ENCODE measurements around the gene LIMS3. TPM values are rescaled to one million over a fixed set of nuclear protein-coding genes. Genes with fewer than 3 reads are reported as not detected.
"Not testable (repeated sequence)": the region's sequence is repeated elsewhere in the genome, so short reads cannot be mapped to it uniquely, and the experiment has no call there.

The LIMS3 gene, protein sequence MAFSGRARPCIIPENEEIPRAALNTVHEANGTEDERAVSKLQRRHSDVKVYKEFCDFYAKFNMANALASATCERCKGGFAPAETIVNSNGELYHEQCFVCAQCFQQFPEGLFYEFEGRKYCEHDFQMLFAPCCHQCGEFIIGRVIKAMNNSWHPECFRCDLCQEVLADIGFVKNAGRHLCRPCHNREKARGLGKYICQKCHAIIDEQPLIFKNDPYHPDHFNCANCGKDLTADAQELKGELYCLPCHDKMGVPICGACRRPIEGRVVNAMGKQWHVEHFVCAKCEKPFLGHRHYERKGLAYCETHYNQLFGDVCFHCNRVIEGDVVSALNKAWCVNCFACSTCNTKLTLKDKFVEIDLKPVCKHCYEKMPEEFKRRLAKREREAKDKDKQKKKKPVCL
- 6.0 TPM for polyA plus RNA-seq (ENCODE audit: insufficient read length)

- DNase-seq (ENCODE audit: low read depth), result not testable (repeated sequence)
These were observed at the start of gene LIMS3 for GRCh38 chr2:109898462-109899336. Gene LIMS3, plus strand, starts transcription at chr2:109898688. Its CDS starts 41 bp downstream, at chr2:109898729.

GRCh38 chr2:109871129-109871751 lies 27.2 kb upstream of the LIMS3 start:
- DNase-seq (ENCODE audit: low read depth), result not testable (repeated sequence)

DNA sequence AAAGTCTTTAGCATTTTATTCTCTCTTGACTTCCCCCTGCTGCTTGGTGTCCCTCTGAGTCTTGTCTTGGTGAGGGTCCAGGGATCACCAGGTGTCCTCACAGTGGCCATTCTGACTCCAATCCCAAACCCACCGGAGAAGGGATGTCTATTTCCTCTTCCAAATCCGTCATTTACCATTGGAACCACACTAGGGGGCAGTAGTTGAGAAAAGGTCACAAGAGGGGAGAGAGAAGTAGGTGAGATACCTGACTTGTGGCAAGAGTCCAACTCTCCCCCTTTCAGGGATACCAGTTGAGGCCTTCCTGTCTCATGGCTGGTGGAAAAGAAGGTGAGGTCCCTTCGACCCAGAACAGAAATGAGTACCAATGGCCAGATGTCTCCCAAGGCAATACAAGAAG lies 21.9 kb upstream of the LIMS3 start:
- not testable (repeated sequence) for DNase-seq (ENCODE audit: low read depth)

GRCh38 chr2:109882112-109882511 lies 16.4 kb upstream of the LIMS3 start:
- not testable (repeated sequence) for DNase-seq (ENCODE audit: low read depth)

- DNase-seq (ENCODE audit: low read depth), result not testable (repeated sequence)
These were observed 10.1 kb upstream of the LIMS3 start for GRCh38 chr2:109888414-109888813.

- DNase-seq (ENCODE audit: low read depth), result not testable (repeated sequence)
These were observed 8.6 kb upstream of the LIMS3 start for GRCh38 chr2:109889909-109890308.

DNA sequence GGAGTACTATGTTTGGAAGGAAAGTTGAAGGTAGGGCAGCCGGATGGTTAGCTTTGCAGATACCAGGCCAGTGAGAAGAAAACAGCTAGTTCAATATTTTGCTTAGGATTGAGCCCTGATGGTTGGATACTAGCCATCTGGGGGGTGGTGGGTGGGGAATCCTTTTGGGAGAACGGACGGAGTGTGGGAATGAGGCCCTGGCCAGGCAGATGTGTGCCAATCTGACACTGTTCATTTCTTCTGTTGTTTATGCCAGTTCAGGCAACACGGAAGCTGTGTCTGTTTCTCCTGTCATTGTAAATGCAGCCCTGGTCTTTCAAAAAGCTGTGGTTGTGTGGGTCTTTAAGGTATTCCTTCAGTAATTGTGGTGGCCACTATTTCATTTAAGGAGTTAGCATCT lies 7.5 kb upstream of the LIMS3 start:
- not testable (repeated sequence) for DNase-seq (ENCODE audit: low read depth)

- DNase-seq (ENCODE audit: low read depth), result not testable (repeated sequence)
These were observed 4.8 kb upstream of the LIMS3 start for GRCh38 chr2:109893736-109894135.

- not testable (repeated sequence) for DNase-seq (ENCODE audit: low read depth)
These were observed 4.3 kb upstream of the LIMS3 start for GRCh38 chr2:109894141-109894540.

- not testable (repeated sequence) for DNase-seq (ENCODE audit: low read depth)
These were observed 3.2 kb upstream of the LIMS3 start for GRCh38 chr2:109895090-109895869.

DNA sequence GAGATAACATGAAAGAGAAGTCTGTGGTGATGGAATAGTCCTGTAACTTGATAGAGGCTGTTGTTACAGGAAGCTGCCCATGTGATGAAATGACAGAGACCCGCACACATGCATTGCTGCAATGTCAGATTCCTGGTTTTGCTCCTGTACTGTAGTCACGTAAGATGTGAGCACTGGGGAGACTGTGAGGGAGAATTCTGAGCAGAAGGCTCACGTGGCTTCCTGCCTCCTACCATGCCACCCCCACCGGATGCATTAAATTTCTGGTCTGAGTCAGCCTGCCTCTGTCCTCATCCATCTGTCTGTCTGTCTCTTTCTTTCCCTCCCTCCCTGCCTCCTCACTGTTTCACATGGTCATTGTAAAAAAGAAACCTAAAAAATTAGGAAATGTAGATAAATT lies 2.3 kb upstream of the LIMS3 start:
- DNase-seq (ENCODE audit: low read depth), result not testable (repeated sequence)

- DNase-seq (ENCODE audit: low read depth), result not testable (repeated sequence)
These were observed 573 bp upstream of the LIMS3 start for GRCh38 chr2:109897769-109898461.

DNA sequence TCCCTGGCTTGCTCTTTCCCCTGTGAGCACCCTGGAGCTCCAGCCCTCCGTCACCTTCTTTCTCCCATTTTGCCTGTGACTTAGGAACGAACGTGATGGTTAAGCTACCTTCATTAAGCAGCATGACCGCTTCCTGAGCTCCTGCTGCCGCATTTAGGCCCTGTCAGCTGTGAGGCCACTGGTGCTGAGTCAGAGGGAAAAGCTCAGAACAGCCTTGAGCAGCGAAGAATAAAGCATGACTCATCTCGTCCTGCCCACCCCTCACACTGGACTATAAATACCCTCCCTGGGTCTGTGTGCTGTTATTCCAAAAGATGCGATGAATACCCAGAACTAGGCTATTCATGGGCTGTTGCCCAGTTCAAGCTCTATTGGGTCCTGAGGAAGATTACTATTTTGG lies 7.3 kb downstream of the LIMS3 start:
- DNase-seq (ENCODE audit: low read depth), result not testable (repeated sequence)

GRCh38 chr2:109908626-109909025 lies 10.1 kb downstream of the LIMS3 start:
- not testable (repeated sequence) for DNase-seq (ENCODE audit: low read depth)

- DNase-seq (ENCODE audit: low read depth), result not testable (repeated sequence)
These were observed 12.3 kb downstream of the LIMS3 start for GRCh38 chr2:109910789-109911188.

DNA sequence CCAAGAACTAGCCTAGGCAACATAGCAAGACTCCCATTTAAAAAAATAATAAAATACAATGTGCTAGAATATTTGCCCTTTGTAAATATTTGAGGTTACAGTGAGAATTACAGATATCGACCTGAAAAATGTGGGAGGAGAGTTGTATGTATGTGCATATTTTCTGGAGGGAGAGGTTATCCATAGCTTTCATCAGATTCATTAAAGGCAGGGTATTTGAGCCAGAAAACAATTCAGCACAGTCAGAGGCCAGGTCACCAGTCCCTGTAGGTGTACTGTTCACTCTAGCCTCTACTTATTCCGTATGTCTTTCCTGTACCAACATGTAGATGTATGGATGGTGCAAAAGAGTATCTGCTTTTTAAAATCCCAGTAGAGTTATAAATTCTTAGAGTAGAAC lies 15.4 kb downstream of the LIMS3 start:
- not testable (repeated sequence) for DNase-seq (ENCODE audit: low read depth)

GRCh38 chr2:109914552-109914951 lies 16.1 kb downstream of the LIMS3 start:
- not testable (repeated sequence) for DNase-seq (ENCODE audit: low read depth)

DNA sequence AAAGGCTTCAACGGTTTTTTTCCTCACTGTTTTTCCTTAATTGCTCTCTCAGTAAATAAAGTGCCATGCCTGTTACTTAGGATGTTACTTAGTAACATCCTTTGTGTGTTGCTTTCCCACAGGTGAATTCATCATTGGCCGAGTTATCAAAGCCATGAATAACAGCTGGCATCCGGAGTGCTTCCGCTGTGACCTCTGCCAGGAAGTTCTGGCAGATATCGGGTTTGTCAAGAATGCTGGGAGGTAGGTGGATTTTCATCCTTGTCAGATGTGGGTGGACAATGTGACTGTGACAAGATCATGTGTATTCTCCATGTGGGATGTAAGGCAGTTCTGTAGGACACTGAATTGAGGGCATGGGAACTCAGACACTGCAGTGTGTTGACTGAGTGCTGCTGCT lies 17.3 kb downstream of the LIMS3 start:
- not testable (repeated sequence) for DNase-seq (ENCODE audit: low read depth)

DNA sequence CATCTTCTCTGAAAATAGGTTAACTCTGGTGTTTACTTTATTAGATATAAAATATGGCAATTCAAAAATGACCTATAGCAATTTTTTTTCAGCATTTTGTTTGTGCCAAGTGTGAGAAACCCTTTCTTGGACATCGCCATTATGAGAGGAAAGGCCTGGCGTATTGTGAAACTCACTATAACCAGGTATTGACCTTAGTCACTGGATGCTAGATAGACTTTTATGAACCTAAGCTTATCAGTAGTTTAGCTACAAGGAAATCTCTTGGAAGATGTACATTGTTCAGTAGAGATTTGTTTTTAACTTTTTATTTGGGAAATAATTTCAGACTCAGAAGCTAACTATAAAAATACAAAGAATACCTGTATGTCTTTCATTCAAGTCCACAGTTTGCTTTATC lies 21.7 kb downstream of the LIMS3 start:
- not testable (repeated sequence) for DNase-seq (ENCODE audit: low read depth)

All from forelimb muscle (tissue), 1 donor.